Spleen (tissue), 7 donors: ENCODE measurements around the gene PARVG.

Experiments
- POLR2A ChIP-seq, 3 donors: fragments of 450-650 bp; IDR thresholded peaks; one replicate each; pipeline ENCODE4 v1.5.1; 2017; ENCODE audit warnings: antibody characterized with exemption in 3 of 3, mild to moderate bottlenecking in 1 of 3
- TF ChIP-seq, protein P1 (sequence below), 11 experiments: fragments of 200-600 bp in 7 of 11; fragments of 450-650 bp in 4 of 11; sonication (generic) in 4 of 11; IDR thresholded peaks in 8 of 11; conservative IDR thresholded peaks in 3 of 11; 1 replicate in 7 of 11; 2 replicates in 4 of 11; pipeline versions ENCODE4 v1.4.0 to v1.8.0; 2016 to 2021; ENCODE audit warnings: antibody characterized with exemption in 11 of 11, inconsistent platforms in 4 of 11, mild to moderate bottlenecking in 1 of 11
- donor health status: DM: no; HTN: no; CAD: no; lungs with moderate emphysema.
- donor health status: DM: no; HTN: no; CAD: no.
- donor health status: DM: no; HTN: no; CAD: no.

DNA sequence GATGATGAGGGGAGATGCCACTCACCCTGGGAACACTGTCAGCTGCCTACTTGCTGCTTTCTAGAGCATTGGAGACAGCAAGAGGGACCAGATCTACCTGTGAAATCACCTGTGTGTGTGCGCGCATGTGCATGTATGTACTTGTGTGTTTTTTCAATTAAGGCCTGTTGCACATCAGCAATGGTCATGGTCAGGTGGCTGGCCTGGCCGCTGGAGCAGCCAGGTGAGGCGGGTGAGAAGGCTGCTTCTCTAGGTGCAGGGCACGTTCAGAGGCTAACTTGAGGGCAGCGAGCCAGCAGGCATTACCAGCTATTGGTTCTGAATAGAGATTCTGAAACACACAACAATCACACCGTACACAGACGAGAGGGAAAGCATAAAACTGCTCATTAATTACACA is 65.1 kb downstream of the PARVG start:
- TF ChIP-seq, protein P1, sequence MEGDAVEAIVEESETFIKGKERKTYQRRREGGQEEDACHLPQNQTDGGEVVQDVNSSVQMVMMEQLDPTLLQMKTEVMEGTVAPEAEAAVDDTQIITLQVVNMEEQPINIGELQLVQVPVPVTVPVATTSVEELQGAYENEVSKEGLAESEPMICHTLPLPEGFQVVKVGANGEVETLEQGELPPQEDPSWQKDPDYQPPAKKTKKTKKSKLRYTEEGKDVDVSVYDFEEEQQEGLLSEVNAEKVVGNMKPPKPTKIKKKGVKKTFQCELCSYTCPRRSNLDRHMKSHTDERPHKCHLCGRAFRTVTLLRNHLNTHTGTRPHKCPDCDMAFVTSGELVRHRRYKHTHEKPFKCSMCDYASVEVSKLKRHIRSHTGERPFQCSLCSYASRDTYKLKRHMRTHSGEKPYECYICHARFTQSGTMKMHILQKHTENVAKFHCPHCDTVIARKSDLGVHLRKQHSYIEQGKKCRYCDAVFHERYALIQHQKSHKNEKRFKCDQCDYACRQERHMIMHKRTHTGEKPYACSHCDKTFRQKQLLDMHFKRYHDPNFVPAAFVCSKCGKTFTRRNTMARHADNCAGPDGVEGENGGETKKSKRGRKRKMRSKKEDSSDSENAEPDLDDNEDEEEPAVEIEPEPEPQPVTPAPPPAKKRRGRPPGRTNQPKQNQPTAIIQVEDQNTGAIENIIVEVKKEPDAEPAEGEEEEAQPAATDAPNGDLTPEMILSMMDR (IDR thresholded peaks at IDR 0.05 in 8 of 11, conservative IDR thresholded peaks at IDR 0.05 in 3 of 11) = no peak
- TF ChIP-seq POLR2A (IDR thresholded peaks at IDR 0.05) = no peak
